K562 (cell line): ENCODE data around the gene FYTTD1. TPM values are rescaled to one million over a fixed set of nuclear protein-coding genes. Genes with fewer than 3 reads are reported as not detected.

Source experiments
- ATAC-seq: fragments of 200-7000 bp; cut with Tn5 transposase; 3 replicates; pipeline ENCODE4 v1.9.1; 2020; ENCODE audit warnings: moderate library complexity
- BruUV-seq: library from RNA; stranded (reverse); fragments of 400-500 nt; replicated peaks from 2 replicates; lab custom pipeline; 2021; lab: Mats Ljungman, UMichigan
- CTCF ChIA-PET: fragments of 300-600 bp; formaldehyde crosslinking; extraction: SDS; loops from one replicate; lab custom pipeline; 2021; ENCODE audit warnings: low intra/inter-chr PET ratio; lab: Yijun Ruan, JAX
- POLR2A ChIA-PET: fragments of 300-600, 350-650 bp; sonication (Branson Sonifier 250); formaldehyde crosslinking; extraction: SDS; loops from one replicate; lab custom pipeline; 2021; ENCODE audit warnings: antibody characterized with exemption, inconsistent platforms; lab: Yijun Ruan, JAX
- DNase-seq, 4 experiments: peaks; one replicate each; pipeline versions ENCODE4 v3.0.0 to v3.0.0-alpha.2; 2011 to 2018; ENCODE audit warnings: low spot score in 3 of 4, mixed read lengths in 3 of 4; ENCODE audit errors: extremely low read depth in 1 of 4
- FAIRE-seq: peaks from 2 replicates; lab custom pipeline; 2011; peaks lifted over from hg19 to GRCh38; lab: Jason Lieb, UNC
- H2AFZ ChIP-seq: 2 replicates; pipeline ENCODE4 v1.6.0; 2011; ENCODE audit warnings: low read depth, low read length, control low read depth, inconsistent platforms
- H3K27ac ChIP-seq: fragments of 200-600 bp; 3 replicates; pipeline ENCODE4 v1.8.0; 2011; ENCODE audit warnings: low read depth, mild to moderate bottlenecking, control low read depth, inconsistent platforms, low read length, moderate library complexity, mixed read lengths; ENCODE audit errors: extremely low read depth
- H3K27me3 ChIP-seq, 2 experiments: fragments of 300-600 bp in 1 of 2; 2 replicates in 1 of 2; 3 replicates in 1 of 2; pipeline versions ENCODE4 v1.6.0 to v1.8.0; 2011; ENCODE audit warnings: inconsistent platforms in 2 of 2, low read length in 2 of 2, mild to moderate bottlenecking in 1 of 2, mixed read lengths in 1 of 2, moderate library complexity in 1 of 2; ENCODE audit not compliant: control insufficient read depth in 2 of 2, insufficient read depth in 2 of 2
- H3K36me3 ChIP-seq: fragments of 300-600 bp; 3 replicates; pipeline ENCODE4 v1.8.0; 2011; ENCODE audit warnings: mild to moderate bottlenecking, low read length, inconsistent platforms; ENCODE audit not compliant: control insufficient read depth, insufficient read depth
- H3K4me1 ChIP-seq, 2 experiments: fragments of 200-600 bp in 1 of 2; replicated peaks in 1 of 2; 2 replicates in 1 of 2; 3 replicates in 1 of 2; pipeline versions ENCODE4 v1.5.1 to v1.8.0; 2011; ENCODE audit warnings: inconsistent platforms in 2 of 2, low read length in 2 of 2, mild to moderate bottlenecking in 1 of 2, mixed read lengths in 1 of 2, moderate library complexity in 1 of 2; ENCODE audit not compliant: control insufficient read depth in 2 of 2, insufficient read depth in 2 of 2
- H3K4me2 ChIP-seq: 2 replicates; pipeline ENCODE4 v1.6.1; 2011; ENCODE audit warnings: low read length, control low read depth, inconsistent platforms, mixed read lengths; ENCODE audit not compliant: insufficient read depth
- H3K4me3 ChIP-seq: fragments of 200-600 bp; sonication (generic), shearing (Covaris generic); 2 replicates; pipeline ENCODE4 v1.5.1; 2016; ENCODE audit warnings: control low read depth, inconsistent platforms
- H3K79me2 ChIP-seq: fragments of 200-600 bp; 3 replicates; pipeline ENCODE4 v1.8.0; 2011; ENCODE audit warnings: low read length, inconsistent platforms; ENCODE audit not compliant: control insufficient read depth, insufficient read depth
- H3K9ac ChIP-seq, 2 experiments: 2 replicates each; pipeline versions ENCODE4 v1.6.0 to v1.6.1; 2011; ENCODE audit warnings: low read depth in 2 of 2, low read length in 2 of 2, control low read depth in 1 of 2, inconsistent platforms in 1 of 2, mild to moderate bottlenecking in 1 of 2, mixed read lengths in 1 of 2; ENCODE audit not compliant: insufficient read depth in 1 of 2
- H3K9me1 ChIP-seq: one replicate; pipeline ENCODE4 v1.6.0; 2011; ENCODE audit warnings: inconsistent platforms, mild to moderate bottlenecking, low read length, moderate library complexity; ENCODE audit not compliant: control insufficient read depth, insufficient read depth
- H3K9me3 ChIP-seq: replicated peaks from 2 replicates; pipeline ENCODE4 v1.5.1; 2011; ENCODE audit warnings: low read depth, low read length, inconsistent platforms; ENCODE audit not compliant: control insufficient read depth, insufficient read depth
- H4K20me1 ChIP-seq: replicated peaks from 2 replicates; pipeline ENCODE4 v1.6.1; 2011; ENCODE audit warnings: low read length, inconsistent platforms, mixed read lengths; ENCODE audit not compliant: control insufficient read depth, insufficient read depth
- RBM39 ChIP-seq: fragments of 200-400 bp; formaldehyde crosslinking; optimal IDR thresholded peaks from 2 replicates; pipeline ENCODE3; 2018; ENCODE audit warnings: low read depth, low read length
- WGBS: fragments of 100-300 bp; shearing (Covaris generic); methylation state at CpG from one replicate; pipeline ENCODE4 v1.1.6; 2016; ENCODE audit warnings: low coverage, mixed read lengths; ENCODE audit not compliant: insufficient coverage; ENCODE audit errors: missing lambda C conversion rate; 5-methylcytosine and 5-hydroxymethylcytosine counted together
- in situ Hi-C: fragments of 300-500 bp; cut with MboI; formaldehyde crosslinking; loops from 4 replicates; pipeline ENCODE4 v1.15.0; 2018; ENCODE audit warnings: inconsistent platforms, mixed read lengths
- intact Hi-C: fragments of 100-400 bp; cut with micrococcal nuclease; formaldehyde crosslinking; loops from 2 replicates; pipeline ENCODE4 v1.14.2; 2022
- polyA plus RNA-seq, 8 experiments: library from polyadenylated mRNA; depleted of rRNA in 4 of 8; stranded (reverse) in 5 of 8; unstranded in 3 of 8; fragments of >200 nt; fragmentation: Nextera tagmentation in 2 of 8; fragmentation: Illumina TruSeq in 1 of 8; extraction: Ambion mirVana in 2 of 8; extraction: Trizol in 1 of 8; gene quantifications; 2 replicates each; pipeline versions ENCODE4 v1.2.1 to v1.2.3, GENCODE V29; 2011 to 2014; ENCODE audit warnings: inconsistent platforms in 1 of 8, missing spikeins in 1 of 8
- total RNA-seq, 7 experiments: library from RNA; depleted of rRNA in 6 of 7; stranded (reverse); fragments of >200 nt in 6 of 7; fragmentation: Illumina TruSeq in 2 of 7; extraction: Trizol in 2 of 7; gene quantifications; 2 replicates each; pipeline versions ENCODE4 v1.2.1 to v1.2.3, GENCODE V29; 2011 to 2021; ENCODE audit warnings: low replicate concordance in 1 of 7
- TF ChIP-seq, protein P1 (sequence below): fragments of 450-650 bp; IDR thresholded peaks from 2 replicates; pipeline ENCODE4 v1.6.1; 2017; ENCODE audit warnings: mild to moderate bottlenecking, moderate library complexity
- TF ChIP-seq, protein P2 (sequence below): fragments of 200-800 bp; sonication (Bioruptor generic); IDR thresholded peaks from 2 replicates; pipeline ENCODE4 v1.6.1; 2017; ENCODE audit warnings: missing genetic modification characterization, missing compliant biosample characterization

FYTTD1 gene
- total and polyA plus RNA-seq, 9 of the 15 experiments (the other 6 are each of a cell fraction or from before 2014, with no cell fraction given) = 35.7 to 106 (median 76.3) TPM

DNA sequence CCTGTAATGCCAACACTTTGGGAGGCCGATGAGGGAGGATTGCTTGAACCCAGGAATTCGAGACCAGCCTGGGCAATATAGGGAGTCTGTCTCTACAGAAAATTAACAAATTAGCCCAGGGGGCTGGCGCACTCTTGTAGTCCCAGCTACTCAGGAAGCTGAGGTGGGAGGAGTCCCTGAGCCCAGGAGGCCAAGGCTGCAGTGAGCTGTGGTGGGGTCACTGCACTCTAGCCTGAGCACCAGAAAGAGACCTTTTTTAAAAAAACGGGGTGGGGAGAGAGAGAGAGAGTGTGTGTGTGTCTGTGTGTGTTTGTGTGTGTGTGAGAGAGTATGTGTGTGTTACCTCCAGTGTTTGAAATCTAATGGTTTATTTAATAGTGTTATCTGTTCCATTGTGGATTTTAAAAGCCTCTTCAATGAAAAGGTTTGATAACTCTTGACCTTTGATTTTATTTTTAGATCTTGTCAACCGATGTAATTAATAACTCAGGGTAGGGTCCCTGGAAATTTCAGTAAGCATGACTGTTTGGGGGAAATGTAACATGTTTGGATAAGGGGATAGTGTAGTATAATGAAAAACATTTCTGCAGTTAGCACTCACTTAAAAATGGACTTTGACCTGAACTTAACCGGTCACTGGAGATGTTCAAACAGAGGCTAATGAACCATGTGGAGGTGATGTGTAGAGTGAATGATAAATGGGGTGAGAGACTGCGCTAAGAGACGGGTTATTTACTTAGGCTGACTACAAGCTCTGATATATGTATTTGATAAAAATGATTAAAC lies 71.1 kb downstream of the FYTTD1 start (continued):
- TF ChIP-seq, protein P1, sequence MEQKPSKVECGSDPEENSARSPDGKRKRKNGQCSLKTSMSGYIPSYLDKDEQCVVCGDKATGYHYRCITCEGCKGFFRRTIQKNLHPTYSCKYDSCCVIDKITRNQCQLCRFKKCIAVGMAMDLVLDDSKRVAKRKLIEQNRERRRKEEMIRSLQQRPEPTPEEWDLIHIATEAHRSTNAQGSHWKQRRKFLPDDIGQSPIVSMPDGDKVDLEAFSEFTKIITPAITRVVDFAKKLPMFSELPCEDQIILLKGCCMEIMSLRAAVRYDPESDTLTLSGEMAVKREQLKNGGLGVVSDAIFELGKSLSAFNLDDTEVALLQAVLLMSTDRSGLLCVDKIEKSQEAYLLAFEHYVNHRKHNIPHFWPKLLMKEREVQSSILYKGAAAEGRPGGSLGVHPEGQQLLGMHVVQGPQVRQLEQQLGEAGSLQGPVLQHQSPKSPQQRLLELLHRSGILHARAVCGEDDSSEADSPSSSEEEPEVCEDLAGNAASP = no peak

DNA sequence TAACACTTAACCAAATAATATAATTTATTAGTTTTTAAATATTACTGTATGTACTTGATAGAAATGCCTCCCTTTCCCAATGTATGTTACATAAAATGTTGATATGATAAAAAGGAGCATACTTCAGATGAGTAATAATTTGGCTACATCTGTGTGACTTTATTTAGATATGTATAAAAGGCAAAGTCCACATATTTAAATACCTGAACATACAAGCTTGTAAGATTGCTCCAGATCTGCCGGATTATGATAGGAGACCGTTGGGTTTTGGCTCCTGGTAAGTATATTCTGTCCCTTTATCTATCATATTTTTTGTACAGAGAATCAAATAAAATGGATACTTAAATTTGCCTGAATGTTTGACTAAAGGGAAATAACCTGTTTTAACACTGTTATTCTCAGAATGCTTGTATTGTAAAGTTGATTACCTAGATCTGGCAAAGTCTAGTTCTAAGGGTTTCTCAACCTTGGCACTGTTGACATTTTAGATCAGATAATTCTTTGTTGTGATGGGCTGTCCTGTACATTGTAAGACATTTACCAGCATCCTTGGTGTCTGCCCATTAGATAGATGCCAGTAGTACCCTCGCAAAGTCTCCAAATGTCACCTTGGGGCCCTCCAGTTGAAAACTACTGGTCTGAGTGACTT lies 79.8 kb downstream of the FYTTD1 start:
- Histone ChIP-seq H4K20me1 (no peaks in the 10 kb centered on the region), H3K9me3 (no peaks in the 10 kb centered on the region), H3K4me2 (no peak overlapping the region), H3K79me2 (no peaks in the 10 kb centered on the region), H3K36me3 (peaks cover 51% of the 10 kb centered on the region; the same call in 2 of the 3 replicates), H3K4me3 (no peak overlapping the region), H3K9me1 (no peaks in the 10 kb centered on the region), H2AFZ (no peak overlapping the region), H3K9ac (no peak overlapping the region), H3K27me3 (no peaks in the 10 kb centered on the region), H3K27ac (no peak overlapping the region), H3K4me1 (no peaks in the 10 kb centered on the region)
- BruUV-seq = no TSS peak
- ChIA-PET CTCF (no interaction called here), POLR2A (no interaction called here)
- no peak for TF ChIP-seq RBM39
- TF ChIP-seq, protein P2, sequence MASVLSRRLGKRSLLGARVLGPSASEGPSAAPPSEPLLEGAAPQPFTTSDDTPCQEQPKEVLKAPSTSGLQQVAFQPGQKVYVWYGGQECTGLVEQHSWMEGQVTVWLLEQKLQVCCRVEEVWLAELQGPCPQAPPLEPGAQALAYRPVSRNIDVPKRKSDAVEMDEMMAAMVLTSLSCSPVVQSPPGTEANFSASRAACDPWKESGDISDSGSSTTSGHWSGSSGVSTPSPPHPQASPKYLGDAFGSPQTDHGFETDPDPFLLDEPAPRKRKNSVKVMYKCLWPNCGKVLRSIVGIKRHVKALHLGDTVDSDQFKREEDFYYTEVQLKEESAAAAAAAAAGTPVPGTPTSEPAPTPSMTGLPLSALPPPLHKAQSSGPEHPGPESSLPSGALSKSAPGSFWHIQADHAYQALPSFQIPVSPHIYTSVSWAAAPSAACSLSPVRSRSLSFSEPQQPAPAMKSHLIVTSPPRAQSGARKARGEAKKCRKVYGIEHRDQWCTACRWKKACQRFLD = no peak
- DNase-seq (no peak), FAIRE-seq (no peak), ATAC-seq (no peak)
- 86% methylated on average over 3 of the region's 3 CpGs for WGBS
- in situ Hi-C loops = no loop called here
- intact Hi-C loops = no loop called here
